Endothelial cell of umbilical vein (primary cell): ENCODE data around the gene CDH9. TPM values are rescaled to one million over a fixed set of nuclear protein-coding genes. Genes with fewer than 3 reads are reported as not detected.

Experiments
- BruUV-seq: library from RNA; stranded (reverse); fragments of 400-500 nt; replicated peaks from 2 replicates; lab custom pipeline; 2021; lab: Mats Ljungman, UMichigan
- CTCF ChIA-PET: fragments of 300-600, 350-600 bp; sonication (Branson Sonifier 250); formaldehyde crosslinking; loops from one replicate; lab custom pipeline; 2021; ENCODE audit warnings: antibody characterized with exemption, inconsistent platforms; lab: Charles Lee
- POLR2A ChIA-PET: fragments of 300-600, 350-600 bp; sonication (Branson Sonifier 250); formaldehyde crosslinking; loops from one replicate; lab custom pipeline; 2021; ENCODE audit warnings: antibody characterized with exemption, inconsistent platforms; lab: Charles Lee
- DNase-seq: peaks from one replicate; pipeline ENCODE4 v3.0.0-alpha.2; 2011; ENCODE audit warnings: low read depth, low spot score
- FAIRE-seq: peaks from 2 replicates; lab custom pipeline; 2011; peaks lifted over from hg19 to GRCh38; lab: Jason Lieb, UNC
- H2AFZ ChIP-seq: 2 replicates; pipeline ENCODE4 v1.6.0; 2012; ENCODE audit warnings: low read depth, low read length, control low read depth, inconsistent platforms
- H3K27ac ChIP-seq: 2 replicates; pipeline ENCODE4 v1.5.1; 2011; ENCODE audit warnings: low read depth, mild to moderate bottlenecking, control low read depth, low read length, moderate library complexity; ENCODE audit not compliant: insufficient read depth
- H3K27me3 ChIP-seq, 2 experiments: 2 replicates each; pipeline versions ENCODE4 v1.6.0 to v1.6.1; 2011; ENCODE audit warnings: low read length in 2 of 2, mixed read lengths in 1 of 2; ENCODE audit not compliant: control insufficient read depth in 2 of 2, insufficient read depth in 2 of 2
- H3K36me3 ChIP-seq, 2 experiments: 2 replicates in 1 of 2; 3 replicates in 1 of 2; pipeline ENCODE4 v1.5.1; 2011; ENCODE audit warnings: low read length in 2 of 2, mild to moderate bottlenecking in 1 of 2, moderate library complexity in 1 of 2; ENCODE audit not compliant: control insufficient read depth in 2 of 2, insufficient read depth in 2 of 2; ENCODE audit errors: extremely low read depth in 1 of 2
- H3K4me1 ChIP-seq: 3 replicates; pipeline ENCODE4 v1.5.1; 2011; ENCODE audit warnings: mild to moderate bottlenecking, low read length; ENCODE audit not compliant: control insufficient read depth, insufficient read depth; ENCODE audit errors: extremely low read depth
- H3K4me2 ChIP-seq: 2 replicates; pipeline ENCODE4 v1.6.1; 2011; ENCODE audit warnings: low read length, control low read depth, mixed read lengths; ENCODE audit not compliant: insufficient read depth
- H3K4me3 ChIP-seq, 3 experiments: fragments of 200-600 bp in 1 of 3; sonication (generic), shearing (Covaris generic) in 1 of 3; replicated peaks in 1 of 3; 2 replicates each; pipeline ENCODE4 v1.5.1; 2011 to 2016; ENCODE audit warnings: control low read depth in 3 of 3, low read length in 3 of 3, mild to moderate bottlenecking in 2 of 3, inconsistent platforms in 1 of 3, low read depth in 1 of 3, moderate library complexity in 1 of 3; ENCODE audit not compliant: insufficient read depth in 1 of 3
- H3K79me2 ChIP-seq: 2 replicates; pipeline ENCODE4 v1.6.0; 2012; ENCODE audit warnings: low read length, inconsistent platforms; ENCODE audit not compliant: control insufficient read depth, insufficient read depth
- H3K9ac ChIP-seq: replicated peaks from 2 replicates; pipeline ENCODE3; 2011; ENCODE audit warnings: low read length, control low read depth; ENCODE audit not compliant: insufficient read depth; ENCODE audit errors: extremely low read depth
- H3K9me1 ChIP-seq: replicated peaks from 3 replicates; pipeline ENCODE4 v1.6.0; 2011; ENCODE audit warnings: mild to moderate bottlenecking, low read length; ENCODE audit not compliant: control insufficient read depth, insufficient read depth; ENCODE audit errors: extremely low read depth
- H3K9me3 ChIP-seq: replicated peaks from 2 replicates; pipeline ENCODE4 v1.5.1; 2012; ENCODE audit warnings: low read length, inconsistent platforms; ENCODE audit not compliant: control insufficient read depth, insufficient read depth
- H4K20me1 ChIP-seq: replicated peaks from 2 replicates; pipeline ENCODE3; 2011; ENCODE audit warnings: mild to moderate bottlenecking, low read length; ENCODE audit not compliant: control insufficient read depth, insufficient read depth; ENCODE audit errors: extremely low read depth
- CTCF ChIP-seq, 2 donors: IDR thresholded peaks; 1 replicate in 1 of 2; 2 replicates in 1 of 2; pipeline ENCODE4 v1.5.1; 2011; ENCODE audit warnings: low read length in 2 of 2, mild to moderate bottlenecking in 2 of 2, moderate library complexity in 2 of 2, control low read depth in 1 of 2, inconsistent platforms in 1 of 2, low read depth in 1 of 2; ENCODE audit not compliant: insufficient read depth in 1 of 2; ENCODE audit errors: extremely low read depth in 1 of 2
- EZH2 ChIP-seq: IDR thresholded peaks from 2 replicates; pipeline ENCODE4 v1.6.1; 2012; ENCODE audit warnings: borderline replicate concordance, low read depth, mild to moderate bottlenecking, moderate library complexity, low read length, inconsistent platforms; ENCODE audit not compliant: severe bottlenecking
- FOS ChIP-seq: IDR thresholded peaks from 2 replicates; pipeline ENCODE4 v1.6.1; 2011; ENCODE audit warnings: mild to moderate bottlenecking, low read length, moderate library complexity, borderline replicate concordance; ENCODE audit not compliant: insufficient read depth
- GATA2 ChIP-seq: IDR thresholded peaks from 2 replicates; pipeline ENCODE4 v1.7.0; 2011; ENCODE audit warnings: low read depth, mild to moderate bottlenecking, moderate library complexity, mixed read lengths, low read length; ENCODE audit not compliant: insufficient read length, insufficient read depth
- JUN ChIP-seq: IDR thresholded peaks from 2 replicates; pipeline ENCODE4 v1.6.1; 2011; ENCODE audit warnings: borderline replicate concordance, low read depth; ENCODE audit not compliant: insufficient read length, insufficient read depth
- MAX ChIP-seq: IDR thresholded peaks from 2 replicates; pipeline ENCODE4 v1.6.1; 2011; ENCODE audit not compliant: insufficient read depth, insufficient read length
- MYC ChIP-seq: IDR thresholded peaks from one replicate; pipeline ENCODE4 v1.6.1; 2011; ENCODE audit warnings: mild to moderate bottlenecking, low read depth, low read length
- POLR2A ChIP-seq: IDR thresholded peaks from 2 replicates; pipeline ENCODE4 v1.6.1; 2012; ENCODE audit warnings: low read depth, mild to moderate bottlenecking, control low read depth, low read length
- POLR2AphosphoS5 ChIP-seq: IDR thresholded peaks from 2 replicates; pipeline ENCODE4 v1.6.1; 2012; ENCODE audit warnings: low read depth, mild to moderate bottlenecking, control low read depth, low read length, moderate library complexity; ENCODE audit not compliant: insufficient read depth
- dilution Hi-C: fragments of 300-500 bp; cut with MboI; formaldehyde crosslinking; loops from one replicate; pipeline ENCODE4 v1.15.0; 2019; ENCODE audit warnings: low sequenced_read_pairs; ENCODE audit not compliant: extremely low pct_ligation_motif_present
- intact Hi-C: fragments of 100-400 bp; cut with micrococcal nuclease; formaldehyde crosslinking; loops from one replicate; pipeline ENCODE4 v1.10.0; 2022
- polyA plus RNA-seq, 4 experiments: library from polyadenylated mRNA; depleted of rRNA in 3 of 4; stranded (reverse) in 3 of 4; unstranded in 1 of 4; fragments of >200 nt; gene quantifications; 2 replicates each; pipeline versions ENCODE4 v1.2.1 to v1.2.3, GENCODE V29; 2011 to 2012; ENCODE audit warnings: missing spikeins in 1 of 4
- total RNA-seq: library from RNA; stranded (reverse); gene quantifications from 2 replicates; pipeline ENCODE4 v1.2.3, GENCODE V29; 2021

The CDH9 gene
- total and polyA plus RNA-seq, 2 donors (not counting 3 experiments of a cell fraction or from before 2014, with no cell fraction given): not detected

GRCh38 chr5:27010646-27011045 is 27.7 kb downstream of the CDH9 start:
- Histone ChIP-seq H3K4me3 (no peak overlapping the region), H3K27ac (no peak overlapping the region), H3K9me1 (no peaks in the 10 kb centered on the region), H3K79me2 (no peaks in the 10 kb centered on the region), H3K27me3 (no peaks in the 10 kb centered on the region), H3K4me1 (no peaks in the 10 kb centered on the region), H3K9me3 (peaks cover 5% of the 10 kb centered on the region), H2AFZ (no peak overlapping the region), H3K36me3 (no peaks in the 10 kb centered on the region), H4K20me1 (no peaks in the 10 kb centered on the region), H3K4me2 (no peak overlapping the region), H3K9ac (no peak overlapping the region)
- intact Hi-C loops: no loop called here
- CTCF ChIA-PET: no interaction called here
- DNase-seq (no peak), FAIRE-seq (no peak)
- no TSS peak for BruUV-seq
- dilution Hi-C loops: no loop called here
- POLR2A ChIA-PET: no interaction called here
- TF ChIP-seq FOS: no peak
- TF ChIP-seq EZH2: no peak
- TF ChIP-seq CTCF (IDR thresholded peaks at IDR 0.05; ENCODE audit: extremely low read depth in 1 of 2, insufficient read depth in 1 of 2, low read depth in 1 of 2, low read length in 2 of 2): no peak
- no peak for TF ChIP-seq MYC
- TF ChIP-seq POLR2AphosphoS5: no peak
- no peak for TF ChIP-seq GATA2
- TF ChIP-seq JUN: no peak
- no peak for TF ChIP-seq POLR2A
- no peak for TF ChIP-seq MAX
